A549 (cell line): ENCODE measurements around the gene C14orf132. TPM values are rescaled to one million over a fixed set of nuclear protein-coding genes. Genes with fewer than 3 reads are reported as not detected.

Experiments used
- ATAC-seq, 2 experiments: fragments of 200-7000 bp in 1 of 2; fragments of >200 bp in 1 of 2; cut with Nextera tagmentation in 1 of 2; cut with Tn5 transposase in 1 of 2; 3 replicates each; pipeline versions ENCODE4 v1.8.0 to v1.9.1; 2018 to 2020; ENCODE audit warnings: mild to moderate bottlenecking in 1 of 2, moderate library complexity in 1 of 2
- CTCF ChIA-PET: fragments of 300-600 bp; sonication (Branson Sonifier 250); formaldehyde crosslinking; extraction: SDS; loops from one replicate; lab custom pipeline; 2021; ENCODE audit warnings: antibody characterized with exemption, inconsistent platforms; lab: Yijun Ruan, JAX
- POLR2A ChIA-PET: fragments of 350-600 bp; formaldehyde crosslinking; extraction: SDS; loops from one replicate; lab custom pipeline; 2021; ENCODE audit warnings: antibody characterized with exemption, inconsistent platforms; lab: Yijun Ruan, JAX
- DNase-seq, 2 experiments: peaks; one replicate each; pipeline versions ENCODE4 v3.0.0 to v3.0.0-alpha.2; 2011 to 2016; ENCODE audit warnings: low read depth in 1 of 2, low spot score in 1 of 2
- FAIRE-seq: peaks from 2 replicates; lab custom pipeline; 2011; peaks lifted over from hg19 to GRCh38; lab: Jason Lieb, UNC
- H3K27ac ChIP-seq, 2 experiments: fragments of >200 bp; sonication (Bioruptor Twin); formaldehyde crosslinking; 3 replicates each; pipeline ENCODE4 v1.5.1; 2016 to 2017
- H3K4me1 ChIP-seq: fragments of >200 bp; sonication (Bioruptor Twin); formaldehyde crosslinking; 3 replicates; pipeline ENCODE4 v1.6.1; 2016
- H3K4me2 ChIP-seq: fragments of >200 bp; sonication (Bioruptor Twin); formaldehyde crosslinking; 3 replicates; pipeline ENCODE4 v1.6.1; 2016
- H3K4me3 ChIP-seq: fragments of >200 bp; sonication (Bioruptor Twin); formaldehyde crosslinking; 3 replicates; pipeline ENCODE4 v1.5.1; 2016
- H3K9me3 ChIP-seq: fragments of >200 bp; sonication (Bioruptor Twin); formaldehyde crosslinking; 3 replicates; pipeline ENCODE4 v1.6.1; 2016
- BHLHE40 ChIP-seq: IDR thresholded peaks from 2 replicates; pipeline ENCODE4 v1.6.1; 2012; ENCODE audit warnings: low read depth, low read length, inconsistent platforms
- CBX8 ChIP-seq: fragments of 200-600 bp; sonication (generic); IDR thresholded peaks from 2 replicates; pipeline ENCODE4 v1.6.1; 2016
- CHD2 ChIP-seq: fragments of 150-350 bp; IDR thresholded peaks from 2 replicates; pipeline ENCODE4 v1.6.1; 2014; ENCODE audit warnings: low read length; ENCODE audit not compliant: partially characterized antibody
- CHD4 ChIP-seq: fragments of 200-600 bp; sonication (generic); IDR thresholded peaks from 2 replicates; pipeline ENCODE4 v1.6.1; 2016; ENCODE audit warnings: antibody characterized with exemption, mild to moderate bottlenecking, borderline replicate concordance
- CTCF ChIP-seq: fragments of >200 bp; sonication (Bioruptor Twin); formaldehyde crosslinking; IDR thresholded peaks from 3 replicates; pipeline ENCODE4 v1.5.1; 2016
- E2F6 ChIP-seq: IDR thresholded peaks from 2 replicates; pipeline ENCODE4 v1.6.1; 2012; ENCODE audit warnings: low read depth, borderline replicate concordance
- EP300 ChIP-seq, 2 experiments: fragments of >200 bp; sonication (Bioruptor Twin); formaldehyde crosslinking; IDR thresholded peaks; 2 replicates in 1 of 2; 3 replicates in 1 of 2; pipeline ENCODE4 v1.6.1; 2016 to 2017
- HES2 ChIP-seq: fragments of >200 bp; sonication (Bioruptor Twin); formaldehyde crosslinking; IDR thresholded peaks from 2 replicates; pipeline ENCODE4 v1.6.1; 2016
- HEYL ChIP-seq: fragments of 250-450 bp; sonication (Bioruptor Pico); IDR thresholded peaks from 2 replicates; pipeline ENCODE4 v1.8.0; 2021; ENCODE audit warnings: mild to moderate bottlenecking, moderate library complexity
- HOXB13 ChIP-seq: fragments of 250-450 bp; sonication (Bioruptor Pico); IDR thresholded peaks from 2 replicates; pipeline ENCODE4 v1.5.0; 2020; ENCODE audit warnings: low read depth, mild to moderate bottlenecking, moderate library complexity
- JUNB ChIP-seq: fragments of >200 bp; sonication (Bioruptor Twin); formaldehyde crosslinking; IDR thresholded peaks from 2 replicates; pipeline ENCODE4 v1.6.1; 2016
- KDM5A ChIP-seq: fragments of 200-600 bp; sonication (generic); IDR thresholded peaks from 2 replicates; pipeline ENCODE4 v1.6.1; 2016; ENCODE audit warnings: antibody characterized with exemption, mild to moderate bottlenecking
- MAFK ChIP-seq: fragments of 450-650 bp; IDR thresholded peaks from 2 replicates; pipeline ENCODE4 v1.6.1; 2014; ENCODE audit not compliant: partially characterized antibody
- NR3C1 ChIP-seq: fragments of >200 bp; sonication (Bioruptor Twin); formaldehyde crosslinking; IDR thresholded peaks from 3 replicates; pipeline ENCODE4 v1.6.1; 2017
- PHF8 ChIP-seq: fragments of 200-600 bp; sonication (generic); IDR thresholded peaks from 2 replicates; pipeline ENCODE4 v1.6.1; 2016; ENCODE audit warnings: low read depth, mild to moderate bottlenecking, antibody characterized with exemption, moderate library complexity, borderline replicate concordance
- POLR2AphosphoS2 ChIP-seq: conservative IDR thresholded peaks from 2 replicates; pipeline ENCODE4 v1.6.1; 2012; ENCODE audit warnings: low read length, improper control_type of control experiment, inconsistent platforms
- RARB ChIP-seq: fragments of 250-450 bp; sonication (Bioruptor Pico); IDR thresholded peaks from 2 replicates; pipeline ENCODE4 v1.8.0; 2021; ENCODE audit warnings: mild to moderate bottlenecking, moderate library complexity
- RCOR1 ChIP-seq: fragments of 150-350 bp; IDR thresholded peaks from 2 replicates; pipeline ENCODE4 v1.6.1; 2014; ENCODE audit warnings: antibody characterized with exemption, low read length, low read depth
- RFX5 ChIP-seq: fragments of 450-650 bp; IDR thresholded peaks from 2 replicates; pipeline ENCODE4 v1.7.1; 2014; ENCODE audit warnings: antibody characterized with exemption, mild to moderate bottlenecking, moderate library complexity
- RNF2 ChIP-seq: fragments of 200-600 bp; sonication (generic); IDR thresholded peaks from 2 replicates; pipeline ENCODE4 v1.6.1; 2016; ENCODE audit warnings: low read depth, mild to moderate bottlenecking, antibody characterized with exemption, moderate library complexity, borderline replicate concordance
- TFCP2L1 ChIP-seq: fragments of 250-450 bp; sonication (Bioruptor Pico); IDR thresholded peaks from 2 replicates; pipeline ENCODE4 v1.5.0; 2021; ENCODE audit warnings: mild to moderate bottlenecking
- TP53 ChIP-seq: fragments of 250-450 bp; sonication (Bioruptor Pico); IDR thresholded peaks from 2 replicates; pipeline ENCODE4 v1.5.0; 2021; ENCODE audit warnings: mild to moderate bottlenecking, moderate library complexity
- ZC3H11A ChIP-seq: fragments of 450-650 bp; IDR thresholded peaks from 2 replicates; pipeline ENCODE4 v1.6.1; 2014; ENCODE audit warnings: antibody characterized with exemption, mild to moderate bottlenecking
- ZNF302 ChIP-seq: fragments of 250-450 bp; sonication (Bioruptor Pico); IDR thresholded peaks from 2 replicates; pipeline ENCODE4 v1.9.0; 2021; ENCODE audit warnings: inconsistent platforms, mild to moderate bottlenecking, moderate library complexity
- ZSCAN20 ChIP-seq: fragments of 250-450 bp; sonication (Bioruptor Pico); IDR thresholded peaks from 2 replicates; pipeline ENCODE4 v1.8.0; 2022; ENCODE audit warnings: mild to moderate bottlenecking, moderate library complexity
- WGBS: methylation state at CpG from one replicate; pipeline ENCODE4 v1.1.6; 2017; ENCODE audit errors: missing lambda C conversion rate; 5-methylcytosine and 5-hydroxymethylcytosine counted together
- polyA plus RNA-seq, 4 experiments: library from polyadenylated mRNA; depleted of rRNA in 3 of 4; stranded (reverse); fragments of >200 nt; fragmentation: RNase III in 1 of 4; extraction: RNeasy Plus Mini Kit Qiagen cat#74134 plus additional on column Dnase treatment in 1 of 4; gene quantifications; 2 replicates in 3 of 4; 3 replicates in 1 of 4; pipeline ENCODE4 v1.2.3, GENCODE V29; 2011 to 2017

C14orf132 gene
- polyA plus RNA-seq, 2 of the 4 experiments (the other 2 are of a cell fraction): 4.6 to 8.5 TPM

GRCh38 chr14:96118391-96118790 lies 79.2 kb downstream of the C14orf132 start:
- no peak for ATAC-seq
- ChIA-PET POLR2A (no interaction called here), CTCF (interaction anchor here (1.3 to 4.4 kb wide), 2 partner anchors 18 to 160 kb away, joined by 3 to 19 read pairs; no protein-coding TSS in a partner anchor)
- no peak overlapping the region for H3K4me2 ChIP-seq
- peaks cover 38% of the 10 kb centered on the region for H3K9me3 ChIP-seq
- H3K4me3 ChIP-seq: no peak overlapping the region
- no peak overlapping the region; a peak in 1 of 6 replicates for H3K27ac ChIP-seq
- no peak for FAIRE-seq
- WGBS: 74% methylated on average over 3 of the region's 3 CpGs
- no peak for TF ChIP-seq NR3C1
- TF ChIP-seq RARB: no peak
- TF ChIP-seq HEYL: no peak
- TF ChIP-seq HES2: no peak
- TF ChIP-seq BHLHE40: no peak
- no peak for DNase-seq
- H3K4me1 ChIP-seq: peaks cover 28% of the 10 kb centered on the region

- ATAC-seq: no peak
- TF ChIP-seq POLR2AphosphoS2 (no peak), TP53 (CRISPR knock-in tag) (no peak), PHF8 (no peak), E2F6 (no peak), EP300 (IDR thresholded peaks at IDR 0.05) (no peak), MAFK (no peak), HOXB13 (CRISPR knock-in tag) (no peak), CBX8 (no peak), CTCF (no peak), CHD4 (no peak), TFCP2L1 (no peak), KDM5A (no peak), ZNF302 (CRISPR knock-in tag) (no peak), ZSCAN20 (CRISPR knock-in tag) (no peak), JUNB (no peak), ZC3H11A (no peak), RNF2 (no peak)
- TF ChIP-seq, all 56 proteins: peak for 0
- H3K9me3 ChIP-seq: peaks cover 24% of the 10 kb centered on the region
- H3K4me2 ChIP-seq: no peak overlapping the region
- POLR2A ChIA-PET: no interaction called here
- H3K27ac ChIP-seq: peak overlapping the region in 1 of 2 experiments; percentile 75; a peak in 3 of 6 replicates
- no peak overlapping the region for H3K4me3 ChIP-seq
- no peak for DNase-seq
- CTCF ChIA-PET: interaction anchor here (1.6 to 4.4 kb wide), 2 partner anchors 15 to 19 kb away, joined by 6 to 19 read pairs; no protein-coding TSS in a partner anchor
- FAIRE-seq: no peak
- peaks cover 28% of the 10 kb centered on the region for H3K4me1 ChIP-seq
- WGBS: 61% methylated on average over 2 of the region's 2 CpGs
These were observed 80.8 kb downstream of the C14orf132 start for GRCh38 chr14:96119947-96120346.

GRCh38 chr14:96120392-96120791 lies 81.2 kb downstream of the C14orf132 start:
- H3K27ac ChIP-seq: peak overlapping the region in 1 of 2 experiments; percentile 75; a peak in 3 of 6 replicates

More at GRCh38 chr14:96120392-96120791, 81.2 kb downstream of the C14orf132 start:
- no peak for ATAC-seq
- DNase-seq: no peak
- ChIA-PET CTCF (interaction anchor here (1.6 to 4.4 kb wide), 2 partner anchors 15 to 20 kb away, joined by 6 to 19 read pairs; no protein-coding TSS in a partner anchor), POLR2A (no interaction called here)
- peaks cover 20% of the 10 kb centered on the region for H3K9me3 ChIP-seq
- FAIRE-seq: no peak
- TF ChIP-seq RCOR1 (no peak), HES2 (no peak), ZNF302 (CRISPR knock-in tag) (no peak), E2F6 (no peak), RNF2 (no peak), CHD2 (no peak), HEYL (no peak), POLR2AphosphoS2 (no peak), RFX5 (no peak)
- WGBS: 72% methylated on average over 3 of the region's 3 CpGs
- H3K4me3 ChIP-seq: no peak overlapping the region
- H3K4me2 ChIP-seq: no peak overlapping the region
- H3K4me1 ChIP-seq: peaks cover 28% of the 10 kb centered on the region
